NCI-H1092 treated with DMSO at 0.1 percent for 48 hours (cell line): ENCODE measurements around the gene YJU2.
A peak's percentile ranks its signal among the peaks of the same experiment; 100 is the strongest.
"Not testable (repeated sequence)": the region's sequence is repeated elsewhere in the genome, so short reads cannot be mapped to it uniquely, and the experiment has no call there.

Experiments
- DNase-seq: peaks from one replicate; lab custom pipeline; 2025; lab: John Stamatoyannopoulos, UW

YJU2 gene

GRCh38 chr19:4267901-4268815 is 21.3 kb downstream of the YJU2 start:
- no peak for DNase-seq

GRCh38 chr19:4268816-4269430 is 22.0 kb downstream of the YJU2 start:
- no peak for DNase-seq

GRCh38 chr19:4272894-4273293 is 26.0 kb downstream of the YJU2 start:
- DNase-seq: no peak

- DNase-seq: not testable (repeated sequence)
Observed at GRCh38 chr19:4274321-4274686, 27.4 kb downstream of the YJU2 start.

- DNase-seq: no peak
Observed at GRCh38 chr19:4277191-4277696, 30.4 kb downstream of the YJU2 start.

GRCh38 chr19:4278010-4278409 is 31.1 kb downstream of the YJU2 start:
- no peak for DNase-seq

- peak; percentile 41 for DNase-seq
Observed at GRCh38 chr19:4278419-4279266, 31.8 kb downstream of the YJU2 start, which contains the start of gene SHD. Gene SHD, plus strand, starts transcription at chr19:4279266. Its CDS starts 798 bp downstream, at chr19:4280064.

GRCh38 chr19:4279267-4279529 is 32.3 kb downstream of the YJU2 start:
- DNase-seq: no peak

- peak; percentile 21 for DNase-seq
Observed at GRCh38 chr19:4279530-4280422, 32.9 kb downstream of the YJU2 start.

GRCh38 chr19:4284176-4284958 is 37.5 kb downstream of the YJU2 start:
- DNase-seq: no peak

GRCh38 chr19:4284974-4285373 is 38.1 kb downstream of the YJU2 start:
- no peak for DNase-seq

- DNase-seq: not testable (repeated sequence)
Observed at GRCh38 chr19:4286141-4286540, 39.3 kb downstream of the YJU2 start.

- no peak for DNase-seq
Observed at GRCh38 chr19:4288091-4288777, 41.4 kb downstream of the YJU2 start.

- DNase-seq: no peak
Observed at GRCh38 chr19:4291184-4291732, 44.4 kb downstream of the YJU2 start.

- no peak for DNase-seq
Observed at GRCh38 chr19:4292515-4292914, 45.6 kb downstream of the YJU2 start.

- no peak for DNase-seq
Observed at GRCh38 chr19:4294389-4294788, 47.5 kb downstream of the YJU2 start.

- DNase-seq: peak; percentile 61
Observed at GRCh38 chr19:4295972-4296771, 49.3 kb downstream of the YJU2 start.

- no peak for DNase-seq
Observed at GRCh38 chr19:4297901-4298809, 51.3 kb downstream of the YJU2 start.
